GM21423 (cell line): Measurements from ENCODE around the gene GLMP.

Experiments
- ATAC-seq: cut with Tn5 transposase; IDR thresholded peaks from one replicate; pipeline ENCODE4 v1.9.1; 2021; ENCODE audit warnings: mild to moderate bottlenecking, moderate library complexity; ENCODE audit not compliant: unreplicated experiment

The GLMP gene

DNA sequence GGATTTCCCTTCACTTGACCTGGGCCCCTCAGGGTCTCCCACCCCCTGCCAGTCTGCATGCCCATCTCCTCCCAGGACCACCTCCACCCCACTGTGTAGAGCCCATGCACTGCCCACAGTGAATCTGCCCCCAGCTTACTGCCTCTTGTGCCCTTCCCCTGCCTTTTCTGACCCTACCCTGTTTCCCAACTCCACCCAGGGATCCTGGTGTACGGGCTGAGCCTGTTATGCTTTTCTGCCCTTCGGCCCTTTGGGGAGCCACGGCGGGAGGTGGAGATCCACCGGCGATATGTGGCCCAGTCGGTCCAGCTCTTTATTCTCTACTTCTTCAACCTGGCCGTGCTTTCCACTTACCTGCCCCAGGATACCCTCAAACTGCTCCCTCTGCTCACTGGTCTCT is 9.4 kb downstream of the GLMP start:
- no peak for ATAC-seq

DNA sequence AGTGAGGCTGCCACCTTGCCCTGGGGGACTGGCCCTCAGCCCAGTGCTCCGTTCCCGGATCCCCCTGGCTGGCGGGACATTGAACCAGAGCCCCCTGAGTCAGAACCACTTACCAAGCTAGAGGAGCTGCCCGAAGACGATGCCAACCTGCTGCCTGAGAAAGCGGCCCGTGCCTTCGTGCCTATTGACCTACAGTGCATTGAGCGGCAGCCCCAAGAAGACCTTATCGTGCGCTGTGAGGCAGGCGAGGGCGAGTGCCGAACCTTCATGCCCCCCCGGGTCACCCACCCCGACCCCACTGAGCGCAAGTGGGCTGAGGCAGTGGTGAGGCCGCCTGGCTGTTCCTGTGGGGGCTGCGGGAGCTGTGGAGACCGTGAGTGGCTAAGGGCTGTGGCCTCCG is 10.0 kb downstream of the GLMP start:
- no peak for ATAC-seq

- ATAC-seq = no peak
Measured at GRCh38 chr1:156284757-156285156, 10.7 kb downstream of the GLMP start.

DNA sequence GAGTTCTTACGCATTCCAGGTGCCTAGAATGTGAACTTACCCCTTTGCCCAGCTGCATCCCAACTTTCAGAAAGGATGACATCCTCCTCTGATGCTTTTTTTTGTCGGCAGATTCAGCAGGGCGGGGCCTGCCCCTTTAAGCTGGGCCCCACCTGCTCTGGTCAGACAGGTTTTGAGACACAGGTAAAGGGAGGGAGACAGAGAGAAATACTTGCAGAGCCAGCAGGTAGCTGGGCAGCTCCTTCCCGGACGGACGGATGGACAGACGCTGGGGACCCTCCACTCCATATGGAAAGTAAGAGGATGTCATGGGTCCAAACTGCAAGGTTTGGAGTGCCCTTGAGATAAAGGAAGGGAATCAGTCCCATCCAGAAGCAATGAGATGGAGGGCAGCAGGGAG is 11.4 kb downstream of the GLMP start, which contains the start of gene TMEM79:
Gene TMEM79 (plus strand): TSS at position 214 of the 400 bp plus-strand sequence. CDS start 902 bp downstream, outside the sequence.
- ATAC-seq = no peak

DNA sequence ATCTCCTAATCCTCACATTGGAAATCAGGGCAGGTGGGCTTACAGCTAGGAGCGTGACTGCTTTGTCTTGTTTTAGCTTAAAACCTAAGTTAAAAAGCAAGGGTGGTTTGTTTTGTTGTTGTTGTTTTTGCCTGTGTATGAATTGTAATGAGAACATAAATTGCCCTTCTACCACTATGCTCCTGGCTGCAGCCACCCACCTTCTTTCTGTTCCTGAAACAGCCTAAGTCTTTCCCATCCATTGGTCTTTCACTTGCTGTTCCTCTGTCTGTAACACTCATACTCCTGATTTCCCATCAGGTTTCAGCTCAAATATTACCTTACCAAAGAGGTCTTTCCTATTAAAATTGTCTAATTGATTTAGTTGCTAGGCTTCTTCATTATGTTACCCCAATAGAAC is 12.0 kb downstream of the GLMP start:
- no peak for ATAC-seq

- peak; percentile 84 for ATAC-seq
Measured at GRCh38 chr1:156282479-156283222, 12.8 kb downstream of the GLMP start, which contains the start of gene SMG5. Gene SMG5, minus strand, starts transcription at chr1:156282825. Its CDS starts 145 bp downstream, at chr1:156282680.

DNA sequence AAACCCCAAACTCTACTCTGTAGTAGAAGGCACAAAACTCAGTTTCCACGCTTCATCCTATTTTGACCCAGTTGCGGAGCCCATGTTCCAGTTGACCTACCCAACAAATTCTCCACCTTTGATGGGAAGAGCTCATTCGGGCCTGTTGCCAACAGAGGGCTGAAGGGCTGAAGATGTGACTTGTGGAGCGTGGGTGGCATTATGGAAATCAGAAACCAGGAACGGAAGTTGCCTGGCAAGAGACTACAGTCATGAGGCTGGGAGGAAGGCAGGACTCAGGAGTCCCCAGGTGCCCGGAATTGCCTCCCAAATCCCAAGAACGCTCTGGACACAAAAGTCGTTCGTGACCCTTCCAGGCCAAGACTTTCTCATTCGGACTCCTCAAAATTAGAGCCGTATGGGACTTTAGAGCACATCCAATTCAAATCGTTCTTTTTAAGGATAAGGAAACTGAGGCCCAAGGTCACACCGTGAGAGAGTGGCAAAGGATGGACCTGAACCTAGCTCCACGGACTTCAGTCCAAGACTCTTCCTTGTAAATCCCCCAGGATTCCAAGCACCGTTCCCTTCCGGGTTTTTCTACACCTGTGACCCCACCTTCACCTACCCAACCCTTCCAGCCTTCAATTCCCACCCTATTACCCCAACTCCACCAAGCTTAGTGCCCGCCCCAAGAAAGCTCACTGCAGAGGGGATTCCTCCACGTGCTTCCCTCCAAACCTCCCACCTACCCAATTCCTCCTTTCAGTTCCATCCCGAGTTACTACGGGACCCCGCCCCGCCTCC is 13.6 kb downstream of the GLMP start:
- ATAC-seq = no peak

DNA sequence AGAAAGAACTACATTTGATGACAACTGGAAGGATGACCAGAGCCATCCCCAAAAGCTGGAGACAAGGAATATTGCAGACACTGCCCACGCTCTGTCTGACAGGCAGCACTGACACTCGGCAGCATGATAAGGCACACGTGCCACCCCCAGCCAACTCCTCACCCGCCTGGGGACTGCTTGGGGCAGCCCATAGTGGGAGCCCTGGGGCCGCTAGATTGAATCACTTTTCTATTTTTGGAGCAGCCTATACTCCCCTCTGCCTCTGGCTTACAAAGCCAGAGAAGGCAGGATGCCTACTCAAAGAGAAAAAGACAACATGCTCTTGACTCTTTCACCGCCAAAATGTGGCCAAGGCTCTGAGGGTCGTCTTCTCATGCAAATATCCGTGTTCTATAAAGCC is 14.2 kb downstream of the GLMP start:
- ATAC-seq = peak; percentile 39

DNA sequence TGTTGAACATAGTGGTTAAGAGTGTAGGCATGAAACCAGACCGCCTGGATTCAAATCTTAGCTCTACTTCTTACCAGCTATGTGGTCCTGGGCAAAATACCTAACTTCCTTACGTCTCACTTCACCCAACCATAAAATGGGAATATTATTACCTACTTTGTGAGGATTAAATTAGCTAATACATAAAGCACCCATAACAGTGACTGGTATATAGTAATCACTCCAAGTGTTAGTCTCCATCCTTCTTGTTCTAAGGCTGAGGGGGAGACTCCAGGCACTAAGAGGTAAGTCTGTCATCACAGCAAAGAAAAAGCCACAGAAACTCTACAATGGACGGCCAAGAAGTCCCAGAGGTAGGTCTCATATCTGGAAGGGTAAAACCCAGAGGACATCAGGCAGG is 15.6 kb downstream of the GLMP start:
- no peak for ATAC-seq

- no peak for ATAC-seq
Measured at GRCh38 chr1:156276966-156277381, 18.5 kb downstream of the GLMP start.

GRCh38 chr1:156276532-156276931 is 18.9 kb downstream of the GLMP start:
- no peak for ATAC-seq

- no peak for ATAC-seq
Measured at GRCh38 chr1:156270314-156270713, 25.2 kb downstream of the GLMP start.

DNA sequence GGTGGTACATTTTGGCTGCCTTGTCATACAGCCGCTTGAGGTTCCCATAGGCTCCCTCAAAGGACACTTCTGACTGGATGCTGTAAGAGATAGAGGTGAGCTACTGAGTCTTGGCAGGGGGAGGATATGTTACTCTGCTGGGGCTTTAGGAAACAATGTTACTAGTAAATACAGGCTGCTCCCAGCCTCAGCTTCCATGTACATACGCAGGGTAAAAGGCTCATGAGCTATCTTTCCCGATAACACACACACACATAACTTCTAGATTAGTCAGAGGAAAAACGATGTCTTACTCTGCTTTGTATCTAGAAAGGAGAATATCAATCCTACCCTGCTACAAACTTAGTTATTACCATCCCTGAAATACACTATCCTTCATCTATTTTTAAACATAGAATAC is 27.1 kb downstream of the GLMP start:
- ATAC-seq = no peak

DNA sequence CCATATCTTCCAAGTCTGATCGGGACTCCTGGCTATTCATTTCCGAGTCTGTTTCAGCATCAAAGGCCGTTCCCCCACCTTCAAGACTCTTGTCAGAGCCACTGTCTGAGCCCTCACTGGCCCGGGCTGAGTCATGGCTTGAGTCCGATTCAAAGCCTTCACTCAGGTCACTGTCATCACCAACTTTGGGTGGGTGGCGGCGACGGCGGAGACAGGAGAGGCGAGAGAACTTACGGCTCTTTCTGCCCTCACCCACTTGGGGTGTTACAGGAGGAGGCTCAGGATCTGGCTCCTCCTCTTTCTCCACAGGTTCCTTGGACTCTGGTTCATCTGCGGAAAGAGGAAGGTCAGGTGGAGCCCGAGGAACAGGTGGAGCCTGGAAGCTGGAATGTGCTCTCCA is 29.4 kb downstream of the GLMP start:
- no peak for ATAC-seq

GRCh38 chr1:156263288-156263655 is 32.2 kb downstream of the GLMP start:
- no peak for ATAC-seq

GRCh38 chr1:156262461-156263287 is 32.8 kb downstream of the GLMP start:
- ATAC-seq = no peak

DNA sequence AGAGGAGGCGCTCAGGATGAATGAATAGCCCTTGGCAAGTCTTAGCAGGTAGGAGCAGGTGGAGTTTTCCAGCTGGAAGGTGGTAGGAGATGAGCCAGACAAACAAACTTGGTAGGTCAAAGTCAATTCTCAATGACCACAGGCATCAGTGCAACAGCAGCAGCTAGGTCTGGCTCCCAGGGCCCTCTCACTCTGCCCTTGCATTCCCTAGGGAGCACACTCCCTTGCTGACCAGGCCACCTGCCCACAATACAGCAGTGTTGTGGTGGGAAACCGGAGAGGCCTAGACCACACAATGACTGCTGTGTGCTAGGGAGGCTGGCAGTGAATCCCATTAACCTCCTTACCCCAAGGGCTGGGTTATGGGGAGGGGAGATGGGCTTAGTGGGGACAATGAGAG is 34.6 kb downstream of the GLMP start:
- no peak for ATAC-seq

GRCh38 chr1:156259805-156260204 is 35.7 kb downstream of the GLMP start:
- no peak for ATAC-seq

DNA sequence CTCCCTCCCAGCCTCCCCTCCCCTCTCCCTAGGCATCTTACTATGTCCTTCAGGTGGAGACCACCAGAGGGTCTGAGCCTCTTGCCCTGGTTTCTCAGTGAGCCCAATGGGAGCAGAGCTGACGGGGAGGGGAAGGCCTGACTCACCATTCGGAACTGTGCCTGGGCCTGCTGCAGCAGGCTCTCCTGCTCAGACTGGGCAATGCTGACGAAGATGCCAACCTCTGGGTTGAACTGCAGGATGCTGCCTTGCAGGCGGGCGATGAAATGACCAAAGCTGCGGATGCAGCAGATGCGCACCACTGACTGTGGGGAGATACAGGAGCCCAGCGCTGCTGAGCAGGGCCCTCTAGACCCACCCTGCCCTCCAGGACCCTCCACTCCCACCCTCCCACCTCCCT is 36.6 kb downstream of the GLMP start:
- ATAC-seq = no peak

- no peak for ATAC-seq
Measured at GRCh38 chr1:156257711-156258110, 37.8 kb downstream of the GLMP start.

DNA sequence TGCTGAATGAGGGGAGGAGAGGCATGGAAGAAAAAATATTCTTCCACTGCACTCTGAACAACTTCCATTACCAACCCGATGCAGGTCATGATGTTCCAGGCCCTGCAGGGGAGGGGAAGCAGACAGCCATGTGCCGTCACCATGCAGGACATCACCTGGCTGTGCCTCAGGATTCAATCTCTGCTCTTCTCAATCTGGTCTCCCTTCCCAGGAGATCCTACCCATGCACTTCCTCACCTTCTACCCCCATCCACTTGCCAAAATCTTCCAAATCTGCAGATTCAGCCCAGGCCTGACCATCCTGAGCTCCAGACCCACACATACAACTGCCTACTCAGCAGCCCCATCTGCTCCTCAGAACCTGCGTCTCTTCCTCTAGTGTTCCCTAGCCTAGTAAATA is 41.8 kb downstream of the GLMP start:
- no peak for ATAC-seq
